Kidney epithelial cell (primary cell): Measurements from ENCODE around the gene NBEAL2. TPM values are rescaled to one million over a fixed set of nuclear protein-coding genes. Genes with fewer than 3 reads are reported as not detected.
A peak's percentile ranks its signal among the peaks of the same experiment; 100 is the strongest.

ENCODE experiments used
- DNase-seq: peaks from one replicate; pipeline ENCODE4 v3.0.0-alpha.2; 2010; ENCODE audit warnings: low read depth
- H3K27me3 ChIP-seq: 2 replicates; pipeline ENCODE4 v1.6.0; 2011; ENCODE audit warnings: low read length; ENCODE audit not compliant: control insufficient read depth, insufficient read depth
- H3K36me3 ChIP-seq: 2 replicates; pipeline ENCODE4 v1.5.1; 2011; ENCODE audit warnings: low read length; ENCODE audit not compliant: control insufficient read depth, insufficient read depth
- H3K4me3 ChIP-seq: 2 replicates; pipeline ENCODE4 v1.5.1; 2011; ENCODE audit warnings: low read depth, mild to moderate bottlenecking, control low read depth, low read length
- CTCF ChIP-seq: IDR thresholded peaks from 2 replicates; pipeline ENCODE4 v1.5.1; 2011; ENCODE audit warnings: mild to moderate bottlenecking, moderate library complexity, low read length, control low read depth, inconsistent platforms; ENCODE audit not compliant: insufficient read depth, poor library complexity, severe bottlenecking
- total RNA-seq: library from RNA; depleted of rRNA; stranded (reverse); fragments of >200 nt; gene quantifications from 2 replicates; pipeline ENCODE4 v1.2.3, GENCODE V29; 2015

NBEAL2 gene
- total RNA-seq, 1 donor from 2014 or later = 37.5 TPM

- TF ChIP-seq CTCF = no peak
- Histone ChIP-seq H3K4me3 (no peak overlapping the region), H3K36me3 (no peaks in the 10 kb centered on the region)
Observed at GRCh38 chr3:46965151-46965550, 14.3 kb upstream of the NBEAL2 start.

GRCh38 chr3:46966811-46967210 lies 12.7 kb upstream of the NBEAL2 start:
- Histone ChIP-seq H3K4me3 (no peak overlapping the region), H3K27me3 (no peaks in the 10 kb centered on the region), H3K36me3 (no peaks in the 10 kb centered on the region)
- no peak for TF ChIP-seq CTCF
- DNase-seq = no peak

More at GRCh38 chr3:46965151-46965550, 14.3 kb upstream of the NBEAL2 start:
- DNase-seq = no peak
- no peaks in the 10 kb centered on the region for H3K27me3 ChIP-seq

GRCh38 chr3:46968783-46969428 lies 10.6 kb upstream of the NBEAL2 start:
- no peak overlapping the region for H3K4me3 ChIP-seq
- no peak for DNase-seq
- no peak for TF ChIP-seq CTCF
- H3K27me3 ChIP-seq = no peaks in the 10 kb centered on the region
- no peaks in the 10 kb centered on the region for H3K36me3 ChIP-seq

GRCh38 chr3:46970391-46971091 lies 8.9 kb upstream of the NBEAL2 start:
- peak; percentile 48 for DNase-seq
- no peak overlapping the region for H3K4me3 ChIP-seq
- no peaks in the 10 kb centered on the region for H3K36me3 ChIP-seq
- no peaks in the 10 kb centered on the region for H3K27me3 ChIP-seq
- TF ChIP-seq CTCF = no peak

- no peaks in the 10 kb centered on the region for H3K36me3 ChIP-seq
- H3K27me3 ChIP-seq = no peaks in the 10 kb centered on the region
Observed at GRCh38 chr3:46971151-46971550, 8.3 kb upstream of the NBEAL2 start.

More at GRCh38 chr3:46971151-46971550, 8.3 kb upstream of the NBEAL2 start:
- DNase-seq = no peak
- no peak overlapping the region for H3K4me3 ChIP-seq
- no peak for TF ChIP-seq CTCF
